ENCODE data around the gene BID.

DNA sequence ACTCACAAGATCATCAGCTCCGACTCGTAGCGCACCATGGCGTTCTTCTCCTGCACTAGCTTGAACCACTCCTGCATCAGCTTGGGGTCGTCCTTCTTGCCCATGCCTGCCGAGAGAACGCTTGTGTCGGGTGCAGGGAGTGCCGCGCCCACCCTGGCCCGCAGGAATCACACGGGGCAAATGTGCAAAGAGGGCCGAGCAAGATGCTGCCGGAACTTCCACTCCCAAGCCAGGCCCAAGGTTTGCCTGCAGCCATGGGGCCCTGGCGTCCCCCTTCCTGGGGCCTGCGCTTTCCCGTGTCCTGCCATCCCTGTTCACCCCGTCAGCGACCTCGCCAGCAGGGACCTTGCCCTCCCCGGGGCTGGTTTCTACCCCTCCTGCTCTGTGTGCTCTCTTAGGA is 16.9 kb upstream of the BID start:
- TF ChIP-seq POLR2A (IDR thresholded peaks at IDR 0.05; ENCODE audit: low read length) (no peak), GATA1 (IDR thresholded peaks at IDR 0.05; ENCODE audit: low read depth, low read length) (no peak)
